GM23248 (cell line): ENCODE data around the gene UMAD1.

Source experiments
- EZH2 ChIP-seq: fragments of 200-600 bp; sonication (generic); IDR thresholded peaks from 2 replicates; pipeline ENCODE4 v1.6.1; 2018; ENCODE audit warnings: antibody characterized with exemption, mild to moderate bottlenecking; ENCODE audit not compliant: insufficient read depth, poor library complexity, severe bottlenecking
- EZH2phosphoT487 ChIP-seq: fragments of 200-600 bp; sonication (generic); IDR thresholded peaks from 2 replicates; pipeline ENCODE4 v1.6.1; 2018; ENCODE audit warnings: antibody characterized with exemption, moderate library complexity, mild to moderate bottlenecking, low read depth; ENCODE audit not compliant: insufficient read depth

GRCh38 chr7:7609330-7609729, 31.2 kb upstream of the UMAD1 start:
- TF ChIP-seq EZH2 (no peak), EZH2phosphoT487 (no peak)
